Liver (tissue), 9 donors: ENCODE measurements around the gene GINS2. TPM values are rescaled to one million over a fixed set of nuclear protein-coding genes. Genes with fewer than 3 reads are reported as not detected.

Experiments used
- DNase-seq: peaks from one replicate; pipeline ENCODE4 v3.0.0-alpha.2; 2017; ENCODE audit warnings: low spot score
- H3K27ac ChIP-seq, 2 donors: one replicate each; pipeline ENCODE4 v1.7.0; 2013; ENCODE audit warnings: inconsistent platforms in 2 of 2, low read length in 2 of 2, control low read depth in 1 of 2, low read depth in 1 of 2, mild to moderate bottlenecking in 1 of 2
- H3K27me3 ChIP-seq, 4 donors: one replicate each; pipeline versions ENCODE4 v1.6.1 to v1.7.0; 2013; ENCODE audit warnings: low read length in 3 of 4, inconsistent platforms in 1 of 4, mild to moderate bottlenecking in 1 of 4, moderate library complexity in 1 of 4; ENCODE audit not compliant: control insufficient read depth in 4 of 4, insufficient read depth in 4 of 4
- H3K36me3 ChIP-seq, 4 donors: one replicate each; pipeline versions ENCODE4 v1.6.1 to v1.7.0; 2013; ENCODE audit warnings: low read length in 3 of 4, mild to moderate bottlenecking in 3 of 4, low read depth in 1 of 4, moderate library complexity in 1 of 4; ENCODE audit not compliant: control insufficient read depth in 4 of 4, insufficient read depth in 3 of 4
- H3K4me1 ChIP-seq, 4 donors: one replicate each; pipeline versions ENCODE4 v1.6.1 to v1.7.0; 2013; ENCODE audit warnings: low read length in 3 of 4, mild to moderate bottlenecking in 3 of 4, moderate library complexity in 1 of 4; ENCODE audit not compliant: control insufficient read depth in 4 of 4, insufficient read depth in 4 of 4
- H3K4me3 ChIP-seq, 3 donors: one replicate each; pipeline versions ENCODE4 v1.6.1 to v1.7.0; 2013; ENCODE audit warnings: low read length in 3 of 3, control low read depth in 1 of 3, low read depth in 1 of 3, mild to moderate bottlenecking in 1 of 3
- H3K9ac ChIP-seq, 2 donors: one replicate each; pipeline ENCODE4 v1.7.0; 2013; ENCODE audit warnings: low read length in 2 of 2, mild to moderate bottlenecking in 2 of 2, moderate library complexity in 2 of 2, control low read depth in 1 of 2, low read depth in 1 of 2
- H3K9me3 ChIP-seq, 4 donors: one replicate each; pipeline versions ENCODE4 v1.6.1 to v1.7.0; 2013; ENCODE audit warnings: low read length in 3 of 4; ENCODE audit not compliant: control insufficient read depth in 4 of 4
- CTCF ChIP-seq: fragments of 150-350 bp; IDR thresholded peaks from 2 replicates; pipeline ENCODE4 v1.5.1; 2017; ENCODE audit warnings: improper control_type of control experiment, low read depth, low read length; ENCODE audit not compliant: missing input control
- EGR1 ChIP-seq, 2 donors: IDR thresholded peaks; 2 replicates each; pipeline ENCODE4 v1.6.1; 2016 to 2018; ENCODE audit warnings: antibody characterized with exemption in 2 of 2, low read depth in 2 of 2
- FOXA1 ChIP-seq: IDR thresholded peaks from 2 replicates; pipeline ENCODE4 v1.6.1; 2016; ENCODE audit warnings: antibody characterized with exemption
- FOXA2 ChIP-seq: IDR thresholded peaks from 2 replicates; pipeline ENCODE4 v1.6.1; 2016; ENCODE audit warnings: antibody characterized with exemption
- GABPA ChIP-seq, 2 donors: IDR thresholded peaks in 1 of 2; conservative IDR thresholded peaks in 1 of 2; 2 replicates each; pipeline ENCODE4 v1.6.1; 2016; ENCODE audit warnings: antibody characterized with exemption in 2 of 2, mild to moderate bottlenecking in 1 of 2, moderate library complexity in 1 of 2
- HNF4A ChIP-seq, 2 donors: conservative IDR thresholded peaks; 2 replicates each; pipeline ENCODE4 v1.6.1; 2016; ENCODE audit warnings: antibody characterized with exemption in 2 of 2, mild to moderate bottlenecking in 2 of 2
- HNF4G ChIP-seq: IDR thresholded peaks from 2 replicates; pipeline ENCODE4 v1.6.1; 2016; ENCODE audit warnings: antibody characterized with exemption
- JUND ChIP-seq, 2 donors: IDR thresholded peaks; 2 replicates each; pipeline ENCODE4 v1.6.1; 2016; ENCODE audit warnings: antibody characterized with exemption in 2 of 2
- NR2F2 ChIP-seq: IDR thresholded peaks from 2 replicates; pipeline ENCODE4 v1.6.1; 2016; ENCODE audit warnings: antibody characterized with exemption
- RXRA ChIP-seq, 2 donors: IDR thresholded peaks; 2 replicates each; pipeline ENCODE4 v1.6.1; 2017 to 2018; ENCODE audit warnings: antibody characterized with exemption in 2 of 2, mild to moderate bottlenecking in 1 of 2
- SP1 ChIP-seq: IDR thresholded peaks from 2 replicates; pipeline ENCODE4 v1.6.1; 2018; ENCODE audit warnings: antibody characterized with exemption, mild to moderate bottlenecking
- TAF1 ChIP-seq: conservative IDR thresholded peaks from 2 replicates; pipeline ENCODE4 v1.6.1; 2016; ENCODE audit warnings: antibody characterized with exemption, mild to moderate bottlenecking
- YY1 ChIP-seq: IDR thresholded peaks from 2 replicates; pipeline ENCODE4 v1.6.1; 2016; ENCODE audit warnings: antibody characterized with exemption, mild to moderate bottlenecking
- WGBS: extraction: QIAGEN DNeasy Blood & Tissue Kit; methylation state at CpG from one replicate; pipeline ENCODE4 v1.1.7; 2013; 5-methylcytosine and 5-hydroxymethylcytosine counted together
- polyA plus RNA-seq, 2 donors: library from polyadenylated mRNA; stranded (reverse) in 1 of 2; unstranded in 1 of 2; fragments of 200-250 nt in 1 of 2; fragments of >200 nt in 1 of 2; fragmentation: Nextera tagmentation in 1 of 2; extraction: Ambion mirVana in 1 of 2; gene quantifications; one replicate each; pipeline versions ENCODE4 v1.2.1 to v1.2.3, GENCODE V29; 2013 to 2015
- total RNA-seq, 2 donors: library from RNA; depleted of rRNA; stranded (reverse); fragments of >200 nt; gene quantifications; one replicate each; pipeline ENCODE4 v1.2.3, GENCODE V29; 2014
- TF ChIP-seq, protein P1 (sequence below): IDR thresholded peaks from 2 replicates; pipeline ENCODE4 v1.6.1; 2016; ENCODE audit warnings: antibody characterized with exemption
- TF ChIP-seq, protein P2 (sequence below): IDR thresholded peaks from 2 replicates; pipeline ENCODE4 v1.6.1; 2016; ENCODE audit warnings: antibody characterized with exemption
- TF ChIP-seq, protein P3 (sequence below): IDR thresholded peaks from 2 replicates; pipeline ENCODE4 v1.6.1; 2016; ENCODE audit warnings: antibody characterized with exemption, mild to moderate bottlenecking
- TF ChIP-seq, protein P4 (sequence below): IDR thresholded peaks from 2 replicates; pipeline ENCODE4 v1.6.1; 2016; ENCODE audit warnings: antibody characterized with exemption
- donor health status: healthy.
- donor health status: healthy.
- donor health status: healthy.
- donor health status: healthy.
- donor health status: healthy.

Gene GINS2
- total and polyA plus RNA-seq, 4 donors, result 0.17 to 9.3 (median 0.86) TPM

DNA sequence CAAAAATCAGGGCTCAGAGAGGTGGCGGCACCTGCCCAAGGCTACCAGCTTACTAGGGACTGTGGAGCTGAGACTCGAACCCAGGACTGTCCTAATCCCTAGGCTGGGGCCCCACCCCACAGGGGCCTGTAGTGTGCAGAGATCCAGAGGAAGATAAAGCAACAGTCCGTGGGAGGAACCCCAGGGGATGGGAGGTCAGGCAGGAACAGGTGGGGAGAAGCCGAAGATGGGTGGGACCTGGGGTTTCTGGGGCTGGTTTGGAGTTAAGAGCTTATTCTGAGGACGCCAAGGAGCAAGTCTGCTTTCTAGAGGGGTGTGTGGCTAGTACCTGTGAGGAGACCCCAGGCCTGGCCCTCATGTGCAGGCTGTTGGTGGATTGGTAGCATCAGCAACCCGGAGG is 47.2 kb upstream of the GINS2 start:
- H3K27me3 ChIP-seq, result no peaks in the 10 kb centered on the region
- WGBS, result 75% methylated on average over 6 of the region's 6 CpGs

DNA sequence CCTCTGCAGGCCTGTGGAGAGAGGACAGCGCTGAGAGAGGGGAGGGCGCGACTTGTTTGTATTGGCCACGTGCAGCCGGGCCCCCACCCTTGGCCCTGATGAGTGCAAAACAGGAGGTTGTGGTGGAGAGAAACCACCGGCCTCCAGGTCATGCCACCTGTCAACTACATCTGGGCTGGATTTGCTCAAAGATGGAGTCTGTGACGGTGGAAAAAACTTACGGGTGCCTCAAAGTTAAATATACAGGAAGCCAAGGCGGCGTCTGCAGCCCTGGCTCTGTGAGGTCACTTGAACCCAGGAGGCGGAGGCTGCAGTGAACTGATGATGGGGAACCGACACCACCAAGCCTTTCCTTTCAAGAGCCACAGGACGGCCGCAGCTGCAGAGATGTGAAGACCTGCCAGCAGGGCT is 46.5 kb upstream of the GINS2 start:
- H3K27me3 ChIP-seq, result no peaks in the 10 kb centered on the region
- no peak for DNase-seq
- no peak overlapping the region for H3K4me3 ChIP-seq
- no peak overlapping the region for H3K9ac ChIP-seq
- 79% methylated on average over 14 of the region's 14 CpGs for WGBS
- H3K9me3 ChIP-seq, result no peaks in the 10 kb centered on the region
- H3K4me1 ChIP-seq, result no peaks in the 10 kb centered on the region
- H3K27ac ChIP-seq, result no peak overlapping the region
- H3K36me3 ChIP-seq, result no peaks in the 10 kb centered on the region
- TF ChIP-seq NR2F2 (no peak), TAF1 (no peak), GABPA (IDR thresholded peaks at IDR 0.05 in 1 of 2, conservative IDR thresholded peaks at IDR 0.05 in 1 of 2) (no peak), RXRA (IDR thresholded peaks at IDR 0.05) (no peak), HNF4A (conservative IDR thresholded peaks at IDR 0.05) (no peak), HNF4G (no peak), FOXA2 (no peak)
- TF ChIP-seq, protein P1, sequence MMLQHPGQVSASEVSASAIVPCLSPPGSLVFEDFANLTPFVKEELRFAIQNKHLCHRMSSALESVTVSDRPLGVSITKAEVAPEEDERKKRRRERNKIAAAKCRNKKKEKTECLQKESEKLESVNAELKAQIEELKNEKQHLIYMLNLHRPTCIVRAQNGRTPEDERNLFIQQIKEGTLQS, result no peak

More for the DNA sequence above, 47.2 kb upstream of the GINS2 start:
- Histone ChIP-seq H3K9ac (no peak overlapping the region), H3K27ac (no peak overlapping the region), H3K36me3 (no peaks in the 10 kb centered on the region), H3K9me3 (no peaks in the 10 kb centered on the region), H3K4me3 (no peak overlapping the region), H3K4me1 (no peaks in the 10 kb centered on the region)
- no peak for TF ChIP-seq EGR1 (IDR thresholded peaks at IDR 0.05; ENCODE audit: low read depth in 2 of 2)
- TF ChIP-seq RXRA (IDR thresholded peaks at IDR 0.05), result no peak
- no peak for DNase-seq

DNA sequence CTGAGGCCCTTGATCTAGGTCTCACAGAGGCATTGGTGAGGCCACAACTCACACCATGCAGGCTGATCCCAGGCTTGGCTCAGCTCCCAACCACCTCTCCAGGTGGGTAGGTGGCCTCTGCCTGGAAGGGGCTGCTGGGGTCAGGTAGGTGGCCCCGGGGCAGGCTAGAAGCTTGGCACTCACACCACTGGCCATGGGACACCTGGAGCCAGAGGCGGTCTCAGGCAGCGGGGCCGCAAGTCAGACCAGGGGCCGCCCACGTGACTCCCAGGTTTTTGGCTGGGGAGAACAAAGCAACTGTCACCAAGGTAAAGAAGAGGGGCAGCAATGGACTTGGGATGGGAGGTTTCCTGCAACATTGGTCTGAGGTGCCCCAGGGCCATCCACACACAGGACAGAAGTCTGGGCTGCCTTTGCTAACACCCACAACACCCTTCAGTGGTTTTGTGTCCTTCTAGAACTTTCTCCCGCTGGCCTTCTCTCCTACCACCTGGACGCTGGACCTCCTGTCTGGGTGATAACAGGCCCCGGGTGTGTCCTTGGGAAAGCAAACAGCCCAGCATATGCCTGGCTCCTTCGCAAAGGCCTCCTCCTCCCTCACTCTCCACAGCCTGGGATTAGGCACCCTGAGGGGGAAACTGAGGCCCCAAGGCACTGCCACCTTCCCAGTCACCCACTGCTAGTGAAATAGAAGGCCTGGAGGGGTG is 45.7 kb upstream of the GINS2 start:
- Histone ChIP-seq H3K27ac (no peak overlapping the region), H3K9me3 (no peaks in the 10 kb centered on the region), H3K36me3 (no peaks in the 10 kb centered on the region), H3K27me3 (no peaks in the 10 kb centered on the region), H3K4me1 (no peaks in the 10 kb centered on the region), H3K9ac (no peak overlapping the region), H3K4me3 (no peak overlapping the region)
- 79% methylated on average over 10 of the region's 10 CpGs for WGBS
- DNase-seq, result no peak
- TF ChIP-seq FOXA2 (no peak), RXRA (IDR thresholded peaks at IDR 0.05) (no peak), HNF4A (conservative IDR thresholded peaks at IDR 0.05) (no peak), YY1 (no peak), FOXA1 (no peak), JUND (IDR thresholded peaks at IDR 0.05) (no peak), CTCF (no peak), HNF4G (no peak), TAF1 (no peak), GABPA (IDR thresholded peaks at IDR 0.05 in 1 of 2, conservative IDR thresholded peaks at IDR 0.05 in 1 of 2) (no peak), NR2F2 (no peak), EGR1 (IDR thresholded peaks at IDR 0.05; ENCODE audit: low read depth in 2 of 2) (no peak), SP1 (no peak)
- TF ChIP-seq, protein P2, sequence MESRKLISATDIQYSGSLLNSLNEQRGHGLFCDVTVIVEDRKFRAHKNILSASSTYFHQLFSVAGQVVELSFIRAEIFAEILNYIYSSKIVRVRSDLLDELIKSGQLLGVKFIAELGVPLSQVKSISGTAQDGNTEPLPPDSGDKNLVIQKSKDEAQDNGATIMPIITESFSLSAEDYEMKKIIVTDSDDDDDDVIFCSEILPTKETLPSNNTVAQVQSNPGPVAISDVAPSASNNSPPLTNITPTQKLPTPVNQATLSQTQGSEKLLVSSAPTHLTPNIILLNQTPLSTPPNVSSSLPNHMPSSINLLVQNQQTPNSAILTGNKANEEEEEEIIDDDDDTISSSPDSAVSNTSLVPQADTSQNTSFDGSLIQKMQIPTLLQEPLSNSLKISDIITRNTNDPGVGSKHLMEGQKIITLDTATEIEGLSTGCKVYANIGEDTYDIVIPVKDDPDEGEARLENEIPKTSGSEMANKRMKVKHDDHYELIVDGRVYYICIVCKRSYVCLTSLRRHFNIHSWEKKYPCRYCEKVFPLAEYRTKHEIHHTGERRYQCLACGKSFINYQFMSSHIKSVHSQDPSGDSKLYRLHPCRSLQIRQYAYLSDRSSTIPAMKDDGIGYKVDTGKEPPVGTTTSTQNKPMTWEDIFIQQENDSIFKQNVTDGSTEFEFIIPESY, result no peak
- TF ChIP-seq, protein P3, sequence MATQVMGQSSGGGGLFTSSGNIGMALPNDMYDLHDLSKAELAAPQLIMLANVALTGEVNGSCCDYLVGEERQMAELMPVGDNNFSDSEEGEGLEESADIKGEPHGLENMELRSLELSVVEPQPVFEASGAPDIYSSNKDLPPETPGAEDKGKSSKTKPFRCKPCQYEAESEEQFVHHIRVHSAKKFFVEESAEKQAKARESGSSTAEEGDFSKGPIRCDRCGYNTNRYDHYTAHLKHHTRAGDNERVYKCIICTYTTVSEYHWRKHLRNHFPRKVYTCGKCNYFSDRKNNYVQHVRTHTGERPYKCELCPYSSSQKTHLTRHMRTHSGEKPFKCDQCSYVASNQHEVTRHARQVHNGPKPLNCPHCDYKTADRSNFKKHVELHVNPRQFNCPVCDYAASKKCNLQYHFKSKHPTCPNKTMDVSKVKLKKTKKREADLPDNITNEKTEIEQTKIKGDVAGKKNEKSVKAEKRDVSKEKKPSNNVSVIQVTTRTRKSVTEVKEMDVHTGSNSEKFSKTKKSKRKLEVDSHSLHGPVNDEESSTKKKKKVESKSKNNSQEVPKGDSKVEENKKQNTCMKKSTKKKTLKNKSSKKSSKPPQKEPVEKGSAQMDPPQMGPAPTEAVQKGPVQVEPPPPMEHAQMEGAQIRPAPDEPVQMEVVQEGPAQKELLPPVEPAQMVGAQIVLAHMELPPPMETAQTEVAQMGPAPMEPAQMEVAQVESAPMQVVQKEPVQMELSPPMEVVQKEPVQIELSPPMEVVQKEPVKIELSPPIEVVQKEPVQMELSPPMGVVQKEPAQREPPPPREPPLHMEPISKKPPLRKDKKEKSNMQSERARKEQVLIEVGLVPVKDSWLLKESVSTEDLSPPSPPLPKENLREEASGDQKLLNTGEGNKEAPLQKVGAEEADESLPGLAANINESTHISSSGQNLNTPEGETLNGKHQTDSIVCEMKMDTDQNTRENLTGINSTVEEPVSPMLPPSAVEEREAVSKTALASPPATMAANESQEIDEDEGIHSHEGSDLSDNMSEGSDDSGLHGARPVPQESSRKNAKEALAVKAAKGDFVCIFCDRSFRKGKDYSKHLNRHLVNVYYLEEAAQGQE, result no peak
- TF ChIP-seq, protein P4, sequence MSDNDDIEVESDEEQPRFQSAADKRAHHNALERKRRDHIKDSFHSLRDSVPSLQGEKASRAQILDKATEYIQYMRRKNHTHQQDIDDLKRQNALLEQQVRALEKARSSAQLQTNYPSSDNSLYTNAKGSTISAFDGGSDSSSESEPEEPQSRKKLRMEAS, result no peak
